ENCODE data around the gene ADAMTS17.

Gene ADAMTS17

DNA sequence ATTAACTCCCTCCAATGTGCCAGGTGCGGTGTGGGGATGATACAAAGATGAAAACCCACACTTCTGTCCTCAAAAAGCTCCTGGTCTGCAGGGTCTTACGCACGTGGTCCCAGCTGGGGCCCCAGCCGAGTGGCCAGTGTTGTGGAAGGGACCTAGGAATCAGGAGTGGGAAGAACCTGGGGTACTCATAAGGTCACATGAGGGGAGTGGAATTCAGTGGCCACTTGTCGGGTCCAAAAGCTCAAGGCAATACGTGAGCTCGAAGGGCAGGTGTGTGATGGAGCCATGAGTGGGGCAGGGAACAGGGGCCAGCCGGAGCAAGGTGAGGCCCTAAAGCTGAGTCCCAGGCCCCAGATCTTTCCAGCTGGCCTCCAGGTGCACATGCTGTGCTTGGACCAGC lies 348.5 kb downstream of the ADAMTS17 start:
- Histone ChIP-seq H4K20me1 (ENCODE audit: control insufficient read depth, insufficient read depth, low read depth, low read length) (no peaks in the 10 kb centered on the region), H3K9me3 (ENCODE audit: control insufficient read depth, insufficient read depth, low read length) (no peaks in the 10 kb centered on the region), H3K4me1 (ENCODE audit: control insufficient read depth, low read length) (no peaks in the 10 kb centered on the region), H3K4me3 (ENCODE audit: low read length) (no peak overlapping the region), H3K36me3 (ENCODE audit: control insufficient read depth, low read length) (no peaks in the 10 kb centered on the region), H3K79me2 (ENCODE audit: control insufficient read depth, low read length) (no peaks in the 10 kb centered on the region), H3K27me3 (ENCODE audit: control insufficient read depth, low read length) (no peaks in the 10 kb centered on the region), H3K4me2 (ENCODE audit: low read length) (no peak overlapping the region), H3F3A (ENCODE audit: control insufficient read depth, insufficient read depth) (no peaks in the 10 kb centered on the region), H3K27ac (ENCODE audit: low read depth, low read length) (no peak overlapping the region), H3K9me2 (replicated peaks; ENCODE audit: control insufficient read depth, low read length) (no peaks in the 10 kb centered on the region)
- no peak for TF ChIP-seq EZH2phosphoT487 (IDR thresholded peaks at IDR 0.05; ENCODE audit: borderline replicate concordance, low read length)
- TF ChIP-seq, protein P1, sequence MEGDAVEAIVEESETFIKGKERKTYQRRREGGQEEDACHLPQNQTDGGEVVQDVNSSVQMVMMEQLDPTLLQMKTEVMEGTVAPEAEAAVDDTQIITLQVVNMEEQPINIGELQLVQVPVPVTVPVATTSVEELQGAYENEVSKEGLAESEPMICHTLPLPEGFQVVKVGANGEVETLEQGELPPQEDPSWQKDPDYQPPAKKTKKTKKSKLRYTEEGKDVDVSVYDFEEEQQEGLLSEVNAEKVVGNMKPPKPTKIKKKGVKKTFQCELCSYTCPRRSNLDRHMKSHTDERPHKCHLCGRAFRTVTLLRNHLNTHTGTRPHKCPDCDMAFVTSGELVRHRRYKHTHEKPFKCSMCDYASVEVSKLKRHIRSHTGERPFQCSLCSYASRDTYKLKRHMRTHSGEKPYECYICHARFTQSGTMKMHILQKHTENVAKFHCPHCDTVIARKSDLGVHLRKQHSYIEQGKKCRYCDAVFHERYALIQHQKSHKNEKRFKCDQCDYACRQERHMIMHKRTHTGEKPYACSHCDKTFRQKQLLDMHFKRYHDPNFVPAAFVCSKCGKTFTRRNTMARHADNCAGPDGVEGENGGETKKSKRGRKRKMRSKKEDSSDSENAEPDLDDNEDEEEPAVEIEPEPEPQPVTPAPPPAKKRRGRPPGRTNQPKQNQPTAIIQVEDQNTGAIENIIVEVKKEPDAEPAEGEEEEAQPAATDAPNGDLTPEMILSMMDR (IDR thresholded peaks at IDR 0.05; ENCODE audit: low read depth, low read length, poor library complexity, severe bottlenecking): no peak

DNA sequence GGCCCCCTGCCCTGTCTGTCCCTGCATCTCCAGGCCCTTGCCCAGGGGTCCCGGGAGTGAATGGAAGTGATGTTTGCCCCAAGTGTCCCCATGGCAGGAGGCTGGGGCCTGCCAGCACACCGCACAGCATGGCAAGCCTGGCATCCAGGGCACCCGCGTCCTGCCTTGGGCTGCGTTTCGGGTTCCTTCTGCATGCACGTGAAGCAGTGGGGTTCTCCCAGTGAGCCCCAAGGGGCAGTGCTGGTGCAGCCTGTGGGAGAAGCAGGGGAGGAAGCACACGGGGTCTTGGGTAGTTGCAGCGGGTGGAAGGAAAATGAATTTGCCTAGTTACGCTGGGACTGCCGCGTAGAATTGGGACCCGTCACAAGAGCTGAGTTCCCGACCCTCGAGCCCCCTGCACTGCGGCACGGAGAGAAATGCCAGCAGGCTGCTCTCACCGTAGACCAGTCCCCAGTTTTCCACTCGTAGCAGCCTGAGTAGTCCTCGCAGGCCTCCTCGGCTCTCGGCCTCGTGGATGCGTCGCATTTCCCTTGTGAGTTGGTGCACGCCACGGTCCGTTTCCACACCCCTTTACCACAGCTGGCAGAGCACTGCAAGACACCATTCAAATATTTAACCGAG lies 349.1 kb downstream of the ADAMTS17 start:
- H3K27ac ChIP-seq (ENCODE audit: low read depth, low read length): no peak overlapping the region

DNA sequence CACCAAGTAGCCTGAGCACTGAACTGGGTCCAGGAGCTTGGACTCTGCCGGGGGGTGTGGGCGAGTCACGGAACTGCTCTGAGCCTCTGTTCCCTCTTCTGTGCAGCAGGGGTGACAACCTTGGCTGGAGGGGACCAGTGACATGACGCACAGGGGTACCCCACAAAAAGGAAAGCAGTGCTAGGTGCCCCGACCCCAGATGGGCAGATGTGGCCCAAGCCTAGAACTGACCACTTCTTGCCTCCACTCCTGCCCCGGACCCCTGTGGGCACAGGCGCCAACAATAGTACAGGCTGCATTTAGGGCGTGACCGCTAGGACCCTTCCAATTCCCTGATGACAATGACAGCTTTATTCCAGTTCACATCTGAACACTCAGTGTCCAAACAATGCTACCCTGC lies 352.7 kb downstream of the ADAMTS17 start:
- no peaks in the 10 kb centered on the region for H3K9me2 ChIP-seq (replicated peaks; ENCODE audit: control insufficient read depth, low read length)
- no peaks in the 10 kb centered on the region for H3K79me2 ChIP-seq (ENCODE audit: control insufficient read depth, low read length)
- H3K4me1 ChIP-seq (ENCODE audit: control insufficient read depth, low read length): no peaks in the 10 kb centered on the region
- H3K27me3 ChIP-seq (ENCODE audit: control insufficient read depth, low read length): no peaks in the 10 kb centered on the region
- H3K27ac ChIP-seq (ENCODE audit: low read depth, low read length): no peak overlapping the region
- H4K20me1 ChIP-seq (ENCODE audit: control insufficient read depth, insufficient read depth, low read depth, low read length): no peaks in the 10 kb centered on the region
- H3K36me3 ChIP-seq (ENCODE audit: control insufficient read depth, low read length): no peaks in the 10 kb centered on the region
- TF ChIP-seq EZH2phosphoT487 (IDR thresholded peaks at IDR 0.05; ENCODE audit: borderline replicate concordance, low read length): no peak
- TF ChIP-seq, protein P1 (IDR thresholded peaks at IDR 0.05; ENCODE audit: low read depth, low read length, poor library complexity, severe bottlenecking): no peak
- no peak overlapping the region for H3K4me3 ChIP-seq (ENCODE audit: low read length)
- H3K9me3 ChIP-seq (ENCODE audit: control insufficient read depth, insufficient read depth, low read length): no peaks in the 10 kb centered on the region
- H3F3A ChIP-seq (ENCODE audit: control insufficient read depth, insufficient read depth): no peaks in the 10 kb centered on the region
- no peak overlapping the region for H3K4me2 ChIP-seq (ENCODE audit: low read length)

More for the DNA sequence above, 349.1 kb downstream of the ADAMTS17 start:
- Histone ChIP-seq H3K27me3 (ENCODE audit: control insufficient read depth, low read length) (no peaks in the 10 kb centered on the region), H3K9me2 (replicated peaks; ENCODE audit: control insufficient read depth, low read length) (no peaks in the 10 kb centered on the region), H3K4me2 (ENCODE audit: low read length) (no peak overlapping the region), H3K36me3 (ENCODE audit: control insufficient read depth, low read length) (no peaks in the 10 kb centered on the region), H3K4me3 (ENCODE audit: low read length) (no peak overlapping the region), H3K4me1 (ENCODE audit: control insufficient read depth, low read length) (no peaks in the 10 kb centered on the region), H3K9me3 (ENCODE audit: control insufficient read depth, insufficient read depth, low read length) (no peaks in the 10 kb centered on the region), H4K20me1 (ENCODE audit: control insufficient read depth, insufficient read depth, low read depth, low read length) (no peaks in the 10 kb centered on the region), H3K79me2 (ENCODE audit: control insufficient read depth, low read length) (no peaks in the 10 kb centered on the region), H3F3A (ENCODE audit: control insufficient read depth, insufficient read depth) (no peaks in the 10 kb centered on the region)
- TF ChIP-seq EZH2phosphoT487 (IDR thresholded peaks at IDR 0.05; ENCODE audit: borderline replicate concordance, low read length): no peak
- TF ChIP-seq, protein P1 (IDR thresholded peaks at IDR 0.05; ENCODE audit: low read depth, low read length, poor library complexity, severe bottlenecking): no peak

Measured in DOHH2 (cell line).